Suprapubic skin (tissue), 3 donors: Measurements from ENCODE around the gene FMNL2.

ENCODE experiments used
- CTCF ChIP-seq, 2 donors: fragments of 200-600 bp in 1 of 2; fragments of 450-650 bp in 1 of 2; sonication (generic) in 1 of 2; IDR thresholded peaks; one replicate each; pipeline ENCODE4 v1.5.1; 2016 to 2019; ENCODE audit warnings: antibody characterized with exemption in 2 of 2, mild to moderate bottlenecking in 1 of 2, moderate library complexity in 1 of 2
- POLR2AphosphoS5 ChIP-seq, 3 donors: sonication (generic); formaldehyde crosslinking; IDR thresholded peaks; one replicate each; pipeline ENCODE4 v1.6.1; 2017; ENCODE audit warnings: antibody characterized with exemption in 3 of 3

- TF ChIP-seq CTCF (IDR thresholded peaks at IDR 0.05) (no peak), POLR2AphosphoS5 (IDR thresholded peaks at IDR 0.05) (no peak)
Observed at GRCh38 chr2:152480821-152481399, 145.9 kb downstream of the FMNL2 start.
